H7 (cell line): ENCODE data around the gene GRM1. TPM values are rescaled to one million over a fixed set of nuclear protein-coding genes. Genes with fewer than 3 reads are reported as not detected.
"Not testable (repeated sequence)": the region's sequence is repeated elsewhere in the genome, so short reads cannot be mapped to it uniquely, and the experiment has no call there.

Experiments used
- DNase-seq: peaks from one replicate; pipeline ENCODE4 v3.0.0; 2012
- H3K27me3 ChIP-seq: 2 replicates; pipeline ENCODE4 v1.6.0; 2011; ENCODE audit warnings: mild to moderate bottlenecking, low read length; ENCODE audit not compliant: control insufficient read depth, insufficient read depth
- H3K36me3 ChIP-seq: replicated peaks from 2 replicates; pipeline ENCODE4 v1.5.1; 2011; ENCODE audit warnings: low read length; ENCODE audit not compliant: control insufficient read depth, insufficient read depth
- H3K4me3 ChIP-seq: 2 replicates; pipeline ENCODE4 v1.5.1; 2011; ENCODE audit warnings: low read depth, mild to moderate bottlenecking, control low read depth, low read length, moderate library complexity; ENCODE audit not compliant: insufficient read depth
- total RNA-seq: library from RNA; depleted of rRNA; stranded (reverse); fragments of >200 nt; shearing (Covaris generic); gene quantifications from 2 replicates; pipeline ENCODE4 v1.2.3, GENCODE V29; 2014

GRM1 gene
- total RNA-seq, 1 experiment from 2014 or later, result 0.14 TPM

DNA sequence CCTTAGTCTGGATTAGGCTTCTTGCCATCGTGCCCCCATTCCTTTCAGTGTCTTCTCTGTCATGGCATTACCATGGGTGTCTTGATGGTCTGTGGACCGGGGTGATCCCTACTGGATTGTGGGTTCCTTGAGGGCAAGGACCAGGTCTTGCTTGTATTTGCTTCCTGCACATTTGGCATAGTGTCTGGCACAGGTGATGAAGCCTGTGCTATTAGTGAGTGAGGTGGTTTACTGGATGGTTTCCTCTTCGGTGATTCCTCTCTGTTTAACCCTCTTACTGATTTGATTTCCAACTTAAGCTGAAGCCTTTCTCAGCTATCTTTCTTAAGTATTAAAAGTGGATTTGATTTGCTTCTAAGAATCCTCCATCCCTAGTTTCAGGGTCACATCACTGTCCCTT is 162.3 kb downstream of the GRM1 start:
- Histone ChIP-seq H3K4me3 (no peak overlapping the region), H3K36me3 (no peaks in the 10 kb centered on the region), H3K27me3 (no peaks in the 10 kb centered on the region)
- no peak for DNase-seq

GRCh38 chr6:146191612-146192011 is 162.8 kb downstream of the GRM1 start:
- Histone ChIP-seq H3K27me3 (no peaks in the 10 kb centered on the region), H3K4me3 (no peak overlapping the region), H3K36me3 (no peaks in the 10 kb centered on the region)
- no peak for DNase-seq

- Histone ChIP-seq H3K4me3 (no peak overlapping the region), H3K36me3 (no peaks in the 10 kb centered on the region), H3K27me3 (no peaks in the 10 kb centered on the region)
- no peak for DNase-seq
These were observed 165.6 kb downstream of the GRM1 start for GRCh38 chr6:146194434-146194833.

- no peak for DNase-seq
- no peak overlapping the region for H3K4me3 ChIP-seq
These were observed 171.3 kb downstream of the GRM1 start for GRCh38 chr6:146200176-146200575.

DNA sequence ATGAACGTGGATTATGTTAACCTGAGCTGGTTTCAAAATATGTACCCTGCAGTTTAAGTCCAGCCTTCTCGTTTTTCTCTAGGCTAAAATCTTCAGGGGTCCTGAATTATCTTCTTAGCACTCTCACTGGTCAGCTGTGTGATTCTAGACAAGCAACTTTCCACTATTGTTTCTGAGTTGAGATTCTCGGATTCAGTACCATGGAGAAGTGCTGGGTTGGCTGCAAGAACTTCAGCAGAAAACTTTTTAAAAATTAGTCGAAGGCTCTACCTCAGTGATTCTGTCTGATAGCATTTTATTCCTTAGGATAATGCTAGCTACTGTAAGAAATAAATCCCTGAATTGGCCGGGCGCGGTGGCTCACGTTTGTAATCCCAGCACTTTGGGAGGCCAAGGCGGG is 173.7 kb downstream of the GRM1 start:
- DNase-seq, result no peak
- H3K27me3 ChIP-seq, result no peaks in the 10 kb centered on the region
- H3K36me3 ChIP-seq, result no peaks in the 10 kb centered on the region
- no peak overlapping the region for H3K4me3 ChIP-seq

More at GRCh38 chr6:146200176-146200575, 171.3 kb downstream of the GRM1 start:
- Histone ChIP-seq H3K36me3 (no peaks in the 10 kb centered on the region), H3K27me3 (no peaks in the 10 kb centered on the region)

DNA sequence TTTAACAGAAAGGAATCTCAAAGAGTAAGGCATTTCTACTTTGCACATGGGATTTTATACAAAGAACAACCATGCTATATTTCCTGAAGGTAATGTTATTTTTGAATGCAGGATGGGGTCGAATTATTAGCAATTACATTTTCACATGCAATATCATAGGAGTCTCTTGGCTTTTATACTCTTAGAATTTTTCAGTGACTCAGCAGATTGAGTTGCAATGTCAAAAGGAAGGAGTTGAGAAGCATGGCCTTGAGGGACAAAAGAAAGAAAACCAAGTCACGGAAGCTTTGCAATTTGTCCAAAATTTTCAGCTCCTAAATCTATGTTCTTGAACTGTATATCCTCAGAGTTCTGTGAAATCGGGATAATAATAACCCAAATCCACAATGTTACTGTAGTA is 181.1 kb downstream of the GRM1 start:
- H3K27me3 ChIP-seq, result no peaks in the 10 kb centered on the region
- no peak overlapping the region for H3K4me3 ChIP-seq
- H3K36me3 ChIP-seq, result no peaks in the 10 kb centered on the region
- DNase-seq, result no peak

- no peaks in the 10 kb centered on the region for H3K27me3 ChIP-seq
These were observed 181.7 kb downstream of the GRM1 start for GRCh38 chr6:146210406-146211083.

GRCh38 chr6:146211646-146212045 is 182.8 kb downstream of the GRM1 start:
- Histone ChIP-seq H3K4me3 (no peak overlapping the region), H3K27me3 (no peaks in the 10 kb centered on the region), H3K36me3 (no peaks in the 10 kb centered on the region)
- DNase-seq, result no peak

More at GRCh38 chr6:146210406-146211083, 181.7 kb downstream of the GRM1 start:
- Histone ChIP-seq H3K36me3 (no peaks in the 10 kb centered on the region), H3K4me3 (no peak overlapping the region)
- DNase-seq, result no peak

DNA sequence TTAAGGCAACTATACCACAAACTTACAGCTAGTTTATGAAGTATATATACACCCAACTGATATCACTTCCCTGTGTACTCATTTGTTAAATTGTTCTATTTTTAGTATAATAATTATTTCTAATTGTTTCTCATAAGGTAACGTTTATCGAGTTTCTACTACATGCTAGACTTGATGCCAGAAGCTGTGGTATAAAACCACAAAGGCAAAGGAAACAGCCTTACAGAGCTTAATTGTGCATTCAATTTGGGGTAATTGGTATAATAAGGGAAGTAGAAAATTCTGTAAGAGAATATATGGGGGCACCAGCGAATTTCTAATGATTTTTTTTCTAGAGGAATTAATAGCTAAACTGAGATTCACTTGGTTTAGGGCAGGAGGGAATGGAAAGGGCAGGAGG is 183.9 kb downstream of the GRM1 start:
- DNase-seq, result no peak
- no peak overlapping the region for H3K4me3 ChIP-seq
- no peaks in the 10 kb centered on the region for H3K36me3 ChIP-seq
- H3K27me3 ChIP-seq, result no peaks in the 10 kb centered on the region

DNA sequence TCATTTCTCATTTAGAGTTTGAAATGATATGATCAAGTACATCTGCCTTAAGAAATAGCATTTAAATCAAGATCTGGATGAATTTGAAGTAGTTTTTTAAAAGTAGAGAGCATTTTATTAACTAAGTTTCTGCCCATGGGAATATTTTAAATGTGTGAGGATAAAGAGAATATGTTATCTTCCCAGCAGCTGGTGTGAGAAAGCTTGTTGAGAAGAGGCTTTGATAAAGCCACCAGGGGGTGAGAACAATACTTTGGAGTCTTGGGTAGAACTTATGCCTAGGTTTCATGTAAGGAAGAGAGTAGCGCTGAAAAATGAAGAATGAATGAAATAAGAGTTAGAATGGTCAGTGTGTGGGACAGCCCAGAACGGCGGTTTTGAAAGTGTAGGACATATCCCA is 190.2 kb downstream of the GRM1 start:
- no peak for DNase-seq
- H3K27me3 ChIP-seq, result no peaks in the 10 kb centered on the region
- H3K4me3 ChIP-seq, result no peak overlapping the region
- no peaks in the 10 kb centered on the region for H3K36me3 ChIP-seq

DNA sequence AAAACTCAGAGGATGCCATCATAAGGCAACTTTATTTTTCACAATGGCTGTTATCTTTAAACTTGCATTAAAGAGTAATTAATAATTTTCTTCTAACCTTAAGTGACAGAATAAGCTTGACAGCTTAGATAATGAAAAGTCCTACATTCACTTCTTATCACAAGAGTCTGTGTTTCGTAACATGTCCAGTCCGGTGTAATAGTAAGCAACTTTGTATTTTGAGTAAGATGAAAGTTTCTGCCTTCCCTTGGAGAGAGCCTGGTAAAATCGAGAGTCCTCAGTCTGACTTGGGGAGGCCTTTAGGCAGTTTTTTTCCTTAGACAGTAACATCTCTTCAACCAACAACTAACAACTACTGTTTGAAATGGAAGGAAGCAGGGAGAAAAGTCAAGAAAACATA is 195.6 kb downstream of the GRM1 start:
- H3K4me3 ChIP-seq, result no peak overlapping the region
- no peaks in the 10 kb centered on the region for H3K36me3 ChIP-seq
- DNase-seq, result no peak
- no peaks in the 10 kb centered on the region for H3K27me3 ChIP-seq

- no peaks in the 10 kb centered on the region for H3K27me3 ChIP-seq
- no peak overlapping the region for H3K4me3 ChIP-seq
- no peak for DNase-seq
- H3K36me3 ChIP-seq, result no peaks in the 10 kb centered on the region
These were observed 196.1 kb downstream of the GRM1 start for GRCh38 chr6:146224988-146225387.

DNA sequence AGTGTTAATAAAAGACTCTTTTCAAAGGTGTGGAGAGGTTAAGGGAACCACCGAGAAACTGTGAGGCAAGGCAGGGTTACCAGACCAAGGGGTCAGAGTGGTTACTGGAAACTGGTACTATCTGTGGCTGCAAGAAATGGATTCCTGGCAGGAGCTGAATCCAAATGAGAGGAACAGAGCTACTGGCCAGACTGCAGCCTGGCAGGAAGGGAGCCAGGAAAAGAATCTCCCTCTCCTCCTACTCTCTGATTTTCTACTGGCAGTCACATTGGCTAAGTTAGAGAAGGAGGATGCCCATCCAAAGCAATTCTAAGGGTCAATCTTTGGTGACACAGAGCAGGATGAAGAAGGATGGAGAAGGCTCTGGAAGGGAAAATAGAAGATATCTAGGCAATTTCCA is 211.5 kb downstream of the GRM1 start:
- Histone ChIP-seq H3K36me3 (no peaks in the 10 kb centered on the region), H3K27me3 (no peaks in the 10 kb centered on the region), H3K4me3 (no peak overlapping the region)
- no peak for DNase-seq

DNA sequence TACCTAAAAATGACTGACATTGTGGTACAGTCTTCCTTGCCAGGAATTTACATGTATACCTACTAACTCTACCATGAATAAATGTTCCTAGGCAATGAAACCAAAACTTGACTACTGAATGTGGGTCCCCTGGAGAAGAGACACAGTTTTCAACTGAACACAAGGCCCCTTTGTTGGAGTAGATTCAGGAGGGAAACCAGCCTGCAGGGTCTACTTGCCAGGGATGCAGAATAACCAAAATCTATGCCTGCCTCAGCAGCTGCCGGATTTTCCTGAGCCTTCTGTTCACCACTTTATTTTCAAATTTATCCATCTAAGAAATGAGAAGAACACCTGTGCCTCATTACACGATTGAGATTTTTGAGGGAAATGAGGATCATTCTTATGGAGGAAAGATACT is 211.9 kb downstream of the GRM1 start:
- Histone ChIP-seq H3K4me3 (no peak overlapping the region), H3K27me3 (no peaks in the 10 kb centered on the region), H3K36me3 (no peaks in the 10 kb centered on the region)
- no peak for DNase-seq

- not testable (repeated sequence) for H3K36me3 ChIP-seq, H3K27me3 ChIP-seq, H3K4me3 ChIP-seq, DNase-seq
These were observed 214.8 kb downstream of the GRM1 start for GRCh38 chr6:146243646-146244045.

DNA sequence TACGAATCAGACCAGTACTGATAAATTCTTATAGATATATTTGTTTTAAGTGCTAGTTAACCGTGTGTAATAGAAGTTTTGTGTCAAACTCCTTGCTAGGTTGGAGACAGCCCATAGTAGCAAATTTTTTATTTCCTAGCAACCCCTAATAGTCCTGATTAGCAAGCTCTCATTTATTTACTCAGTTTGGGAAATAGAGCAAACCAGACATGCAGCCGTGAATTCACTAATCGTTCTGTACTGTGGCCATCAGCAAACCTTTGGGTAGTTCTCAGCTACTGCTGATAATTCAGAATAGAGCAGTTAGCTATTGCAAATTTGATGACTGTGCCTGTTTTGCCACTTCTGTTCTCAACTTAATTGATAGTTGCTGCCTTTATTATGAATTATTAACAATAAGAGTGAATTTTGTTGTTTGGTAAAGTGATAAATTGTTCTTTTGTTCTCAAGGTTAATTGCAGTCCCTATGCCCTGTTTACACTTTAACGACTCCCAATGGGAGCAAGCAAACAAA is 215.8 kb downstream of the GRM1 start:
- DNase-seq, result no peak
- Histone ChIP-seq H3K4me3 (no peak overlapping the region), H3K36me3 (no peaks in the 10 kb centered on the region), H3K27me3 (no peaks in the 10 kb centered on the region)
